H1 (cell line): Measurements from ENCODE around the gene CSNK2B. TPM values are rescaled to one million over a fixed set of nuclear protein-coding genes. Genes with fewer than 3 reads are reported as not detected.

ENCODE experiments used
- CTCF ChIA-PET: fragments of 300-600 bp; sonication (Branson Sonifier 250); formaldehyde crosslinking; loops from one replicate; lab custom pipeline; 2021; ENCODE audit not compliant: partially characterized antibody; lab: Charles Lee
- POLR2A ChIA-PET: fragments of 300-600 bp; sonication (Branson Sonifier 250); formaldehyde crosslinking; loops from one replicate; lab custom pipeline; 2021; ENCODE audit warnings: inconsistent platforms; ENCODE audit not compliant: partially characterized antibody; lab: Charles Lee
- DNase-seq, 2 experiments: peaks; one replicate each; pipeline versions ENCODE4 v3.0.0 to v3.0.0-alpha.2; 2010 to 2022; ENCODE audit warnings: low spot score in 2 of 2, low read depth in 1 of 2, mixed read lengths in 1 of 2
- FAIRE-seq: peaks from 2 replicates; lab custom pipeline; 2011; peaks lifted over from hg19 to GRCh38; lab: Jason Lieb, UNC
- H2AFZ ChIP-seq: 2 replicates; pipeline ENCODE4 v1.8.1; 2012; ENCODE audit warnings: low read length, inconsistent platforms
- H2AK5ac ChIP-seq: 2 replicates; pipeline ENCODE4 v1.6.1; 2013; ENCODE audit warnings: low read depth, low read length
- H2BK120ac ChIP-seq: replicated peaks from 2 replicates; pipeline ENCODE3; 2013; ENCODE audit warnings: low read depth, low read length, inconsistent platforms
- H2BK12ac ChIP-seq: 2 replicates; pipeline ENCODE4 v1.6.1; 2013; ENCODE audit warnings: low read depth, low read length
- H2BK15ac ChIP-seq: 2 replicates; pipeline ENCODE4 v1.6.1; 2013; ENCODE audit warnings: low read length
- H2BK20ac ChIP-seq: 2 replicates; pipeline ENCODE4 v1.6.1; 2013; ENCODE audit warnings: low read length
- H2BK5ac ChIP-seq: 2 replicates; pipeline ENCODE4 v1.6.1; 2013; ENCODE audit warnings: low read depth, low read length
- H3K14ac ChIP-seq: 2 replicates; pipeline ENCODE4 v1.6.1; 2013; ENCODE audit warnings: inconsistent platforms; ENCODE audit not compliant: insufficient read length
- H3K18ac ChIP-seq: 2 replicates; pipeline ENCODE4 v1.6.1; 2013; ENCODE audit warnings: low read length; ENCODE audit errors: extremely low read depth
- H3K23ac ChIP-seq: 2 replicates; pipeline ENCODE4 v1.6.1; 2013; ENCODE audit warnings: inconsistent platforms; ENCODE audit not compliant: insufficient read length
- H3K23me2 ChIP-seq: 2 replicates; pipeline ENCODE4 v1.6.1; 2013; ENCODE audit warnings: low read depth, low read length
- H3K27ac ChIP-seq: 2 replicates; pipeline ENCODE4 v1.6.1; 2011; ENCODE audit warnings: low read depth, low read length, inconsistent platforms
- H3K27me3 ChIP-seq, 4 experiments: replicated peaks in 1 of 4; 1 replicate in 1 of 4; 2 replicates in 3 of 4; pipeline versions ENCODE4 v1.6.1 to v1.8.1; 2011 to 2013; ENCODE audit warnings: low read length in 3 of 4, mild to moderate bottlenecking in 3 of 4, inconsistent platforms in 2 of 4, mixed read lengths in 2 of 4, moderate library complexity in 1 of 4; ENCODE audit not compliant: control insufficient read depth in 3 of 4, insufficient read depth in 3 of 4; ENCODE audit errors: extremely low read depth in 1 of 4
- H3K36me3 ChIP-seq, 4 experiments: 2 replicates each; pipeline versions ENCODE4 v1.6.1 to v1.8.1; 2011 to 2013; ENCODE audit warnings: mild to moderate bottlenecking in 4 of 4, low read length in 3 of 4, moderate library complexity in 2 of 4, control low read depth in 1 of 4, inconsistent platforms in 1 of 4; ENCODE audit not compliant: insufficient read depth in 4 of 4, control insufficient read depth in 2 of 4
- H3K4ac ChIP-seq: replicated peaks from 2 replicates; pipeline ENCODE3; 2013; ENCODE audit warnings: low read length, low read depth, mixed read lengths, inconsistent platforms; ENCODE audit not compliant: insufficient read length
- H3K4me1 ChIP-seq, 4 experiments: replicated peaks in 1 of 4; 1 replicate in 1 of 4; 2 replicates in 3 of 4; pipeline versions ENCODE4 v1.6.1 to v1.8.1; 2011 to 2013; ENCODE audit warnings: low read length in 3 of 4, inconsistent platforms in 2 of 4, mixed read lengths in 1 of 4; ENCODE audit not compliant: insufficient read depth in 4 of 4, control insufficient read depth in 3 of 4
- H3K4me2 ChIP-seq, 2 experiments: 2 replicates each; pipeline versions ENCODE4 v1.6.1 to v1.8.1; 2011 to 2013; ENCODE audit warnings: low read depth in 2 of 2, low read length in 2 of 2, control low read depth in 1 of 2, inconsistent platforms in 1 of 2, mild to moderate bottlenecking in 1 of 2; ENCODE audit not compliant: insufficient read depth in 1 of 2
- H3K4me3 ChIP-seq, 4 experiments: fragments of 200-600, 300-600 bp in 1 of 4; sonication (generic), shearing (Covaris generic), sonication (Bioruptor Twin) in 1 of 4; 2 replicates each; pipeline versions ENCODE4 v1.5.1 to v1.8.1; 2011 to 2016; ENCODE audit warnings: low read length in 4 of 4, low read depth in 3 of 4, control low read depth in 2 of 4, inconsistent platforms in 2 of 4, mild to moderate bottlenecking in 2 of 4, mixed read lengths in 1 of 4, moderate library complexity in 1 of 4; ENCODE audit not compliant: insufficient read depth in 2 of 4; ENCODE audit errors: extremely low read depth in 1 of 4
- H3K56ac ChIP-seq: replicated peaks from 2 replicates; pipeline ENCODE3; 2013; ENCODE audit warnings: low read depth, mild to moderate bottlenecking, mixed read lengths, low read length, inconsistent platforms; ENCODE audit not compliant: insufficient read length
- H3K79me1 ChIP-seq: 2 replicates; pipeline ENCODE4 v1.6.1; 2013; ENCODE audit warnings: low read depth, low read length, control low read depth
- H3K79me2 ChIP-seq, 2 experiments: 2 replicates each; pipeline versions ENCODE4 v1.6.1 to v1.8.1; 2012 to 2013; ENCODE audit warnings: low read length in 2 of 2, mild to moderate bottlenecking in 2 of 2, inconsistent platforms in 1 of 2; ENCODE audit not compliant: insufficient read depth in 2 of 2, control insufficient read depth in 1 of 2
- H3K9ac ChIP-seq, 4 experiments: replicated peaks in 1 of 4; 1 replicate in 1 of 4; 2 replicates in 3 of 4; pipeline versions ENCODE4 v1.6.1 to v1.8.1; 2011 to 2013; ENCODE audit warnings: low read depth in 3 of 4, low read length in 3 of 4, control low read depth in 2 of 4, mild to moderate bottlenecking in 2 of 4, moderate library complexity in 2 of 4, inconsistent platforms in 1 of 4; ENCODE audit errors: extremely low read depth in 1 of 4
- H3K9me3 ChIP-seq, 2 experiments: 2 replicates each; pipeline versions ENCODE4 v1.6.1 to v1.8.1; 2012 to 2013; ENCODE audit warnings: mild to moderate bottlenecking in 2 of 2, moderate library complexity in 2 of 2, control low read depth in 1 of 2, inconsistent platforms in 1 of 2, low read depth in 1 of 2, low read length in 1 of 2, mixed read lengths in 1 of 2; ENCODE audit not compliant: insufficient read depth in 2 of 2
- H4K20me1 ChIP-seq, 2 experiments: replicated peaks in 1 of 2; 2 replicates each; pipeline versions ENCODE3 to v1.8.1; 2011 to 2013; ENCODE audit warnings: inconsistent platforms in 2 of 2, low read length in 2 of 2, mild to moderate bottlenecking in 1 of 2; ENCODE audit not compliant: insufficient read depth in 2 of 2, control insufficient read depth in 1 of 2
- H4K5ac ChIP-seq: 2 replicates; pipeline ENCODE4 v1.6.1; 2013; ENCODE audit warnings: low read length, low read depth, mixed read lengths, inconsistent platforms; ENCODE audit not compliant: insufficient read length
- H4K8ac ChIP-seq: 2 replicates; pipeline ENCODE4 v1.8.0; 2013; ENCODE audit warnings: mild to moderate bottlenecking, moderate library complexity, low read length, inconsistent platforms; ENCODE audit not compliant: insufficient read depth; ENCODE audit errors: extremely low read depth
- H4K91ac ChIP-seq: replicated peaks from 2 replicates; pipeline ENCODE3; 2013; ENCODE audit warnings: low read length, mixed read lengths, inconsistent platforms; ENCODE audit not compliant: insufficient read length
- CHD1 ChIP-seq: IDR thresholded peaks from 2 replicates; pipeline ENCODE4 v1.6.1; 2012; ENCODE audit warnings: low read depth, low read length, improper control_type of control experiment
- EGR1 ChIP-seq: IDR thresholded peaks from 2 replicates; pipeline ENCODE4 v1.6.1; 2011; ENCODE audit warnings: low read depth, low read length, borderline replicate concordance
- HDAC2 ChIP-seq, 2 experiments: fragments of 300-600 bp in 1 of 2; sonication (generic) in 1 of 2; IDR thresholded peaks; 2 replicates each; pipeline ENCODE4 v1.6.1; 2011 to 2012; ENCODE audit warnings: low read depth in 2 of 2, low read length in 2 of 2, mild to moderate bottlenecking in 2 of 2, moderate library complexity in 2 of 2, borderline replicate concordance in 1 of 2, inconsistent platforms in 1 of 2
- NANOG ChIP-seq: IDR thresholded peaks from 2 replicates; pipeline ENCODE4 v1.6.1; 2011; ENCODE audit warnings: low read length, low read depth, mild to moderate bottlenecking, inconsistent platforms; ENCODE audit not compliant: insufficient read depth, poor library complexity, severe bottlenecking
- RAD21 ChIP-seq, 2 experiments: IDR thresholded peaks in 1 of 2; conservative IDR thresholded peaks in 1 of 2; 2 replicates each; pipeline ENCODE4 v1.6.1; 2011; ENCODE audit warnings: low read depth in 2 of 2, low read length in 2 of 2, improper control_type of control experiment in 1 of 2, inconsistent platforms in 1 of 2, mild to moderate bottlenecking in 1 of 2, moderate library complexity in 1 of 2
- SRF ChIP-seq: IDR thresholded peaks from 2 replicates; pipeline ENCODE4 v1.6.1; 2011; ENCODE audit warnings: mild to moderate bottlenecking, low read depth, low read length, moderate library complexity
- SUZ12 ChIP-seq: fragments of 200-600 bp; sonication (generic); IDR thresholded peaks from 2 replicates; pipeline ENCODE4 v1.6.1; 2012; ENCODE audit warnings: mild to moderate bottlenecking, inconsistent platforms, low read length, moderate library complexity, mixed read lengths
- TCF12 ChIP-seq: IDR thresholded peaks from 2 replicates; pipeline ENCODE4 v1.6.1; 2011; ENCODE audit warnings: low read depth, mild to moderate bottlenecking, low read length
- TEAD4 ChIP-seq: IDR thresholded peaks from 2 replicates; pipeline ENCODE4 v1.6.1; 2012; ENCODE audit warnings: low read depth, low read length, inconsistent platforms, mixed read lengths
- WGBS, 2 experiments: shearing (Covaris generic) in 1 of 2; methylation state at CpG; one replicate each; pipeline versions ENCODE4 v1.1.6 to v1.1.7; 2013 to 2015; ENCODE audit warnings: low lambda C conversion rate in 2 of 2, mixed read lengths in 2 of 2, inconsistent platforms in 1 of 2, low coverage in 1 of 2, missing lambda C conversion rate in 1 of 2; ENCODE audit not compliant: insufficient replicate concordance in 2 of 2, insufficient coverage in 1 of 2, insufficient read length in 1 of 2; ENCODE audit errors: extremely low coverage in 1 of 2, missing lambda C conversion rate in 1 of 2; 5-methylcytosine and 5-hydroxymethylcytosine counted together
- polyA plus RNA-seq, 7 experiments: library from polyadenylated mRNA; depleted of rRNA in 3 of 7; stranded (reverse) in 5 of 7; unstranded in 2 of 7; fragments of >200 nt in 5 of 7; fragments of 200-250 nt in 2 of 7; gene quantifications; 1 replicate in 5 of 7; 2 replicates in 1 of 7; 4 replicates in 1 of 7; pipeline versions ENCODE4 v1.2.1 to v1.2.3, GENCODE V29; 2011 to 2013; ENCODE audit warnings: missing spikeins in 2 of 7, mixed read lengths in 2 of 7
- total RNA-seq: library from RNA; stranded (reverse); fragmentation: NEBNext Ultra II Directional; extraction: Animal tissue kit (Norgen Biotek cat#: 25700); gene quantifications from 2 replicates; pipeline ENCODE4 v1.2.1, GENCODE V29; 2021
- TF ChIP-seq, protein P1 (sequence below): IDR thresholded peaks from 2 replicates; pipeline ENCODE4 v1.6.1; 2012; ENCODE audit warnings: low read length, inconsistent platforms

CSNK2B gene
- total and polyA plus RNA-seq, 2 of the 8 experiments (the other 6 are each of a cell fraction or from before 2014, with no cell fraction given): 169 to 208 TPM

DNA sequence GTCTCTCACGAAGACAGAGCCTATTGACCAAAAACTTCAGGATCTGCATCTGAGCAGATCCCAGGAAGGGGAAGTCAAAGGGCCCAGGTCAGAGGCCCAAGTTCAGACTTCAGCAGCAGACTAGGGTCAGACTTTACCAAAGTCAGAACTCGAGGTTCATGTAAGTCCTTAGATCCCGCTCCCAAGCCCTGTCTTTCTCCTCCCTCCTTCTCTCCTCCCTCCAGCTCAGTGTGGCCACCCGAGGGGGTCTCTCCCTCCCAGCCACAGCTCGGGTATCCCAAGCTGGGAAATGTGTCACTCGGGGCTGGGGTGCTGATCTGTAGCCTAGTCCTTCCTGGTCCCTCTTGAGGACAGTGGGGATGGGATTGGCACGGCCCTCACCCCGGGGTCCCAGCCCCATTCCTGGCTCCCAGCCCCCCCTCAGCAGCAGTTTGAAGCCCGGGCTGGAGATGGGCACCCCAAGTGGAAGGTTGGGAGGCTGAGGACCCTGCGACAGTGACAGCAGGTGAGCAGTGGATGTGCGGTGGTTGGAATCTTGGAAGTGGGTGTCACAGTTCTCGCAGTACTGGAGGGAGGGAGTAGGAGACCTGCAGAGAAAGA lies 3.7 kb upstream of the CSNK2B start:
- no peak overlapping the region for H3K18ac ChIP-seq
- H4K91ac ChIP-seq: no peak overlapping the region
- no peak overlapping the region for H3K23ac ChIP-seq
- no peaks in the 10 kb centered on the region for H3K27me3 ChIP-seq
- ChIA-PET CTCF (interaction anchor here (0.7 to 3.7 kb wide), 9 partner anchors 9 to 116 kb away, joined by 3 to 38 read pairs (median 4); partner anchors contain the start of genes APOM, ATP6V1G2 and BAG6), POLR2A (interaction anchor here (0.6 to 25.5 kb wide), 13 partner anchors 8 to 196 kb away, joined by 3 to 883 read pairs (median 6); partner anchors contain the start of genes AIF1, APOM, ATP6V1G2 and BAG6)
- peaks cover 14% of the 10 kb centered on the region for H3K79me1 ChIP-seq
- H3K56ac ChIP-seq: no peak overlapping the region
- no peak overlapping the region for H3K27ac ChIP-seq
- H2BK20ac ChIP-seq: no peak overlapping the region
- peaks cover 12% of the 10 kb centered on the region for H3K23me2 ChIP-seq
- H4K20me1 ChIP-seq: peaks cover 3 to 5% of the 10 kb centered on the region in 2 experiments
- H3K4me1 ChIP-seq: peaks cover 0 to 19% (median 5%) of the 10 kb centered on the region in 4 experiments; a peak in 5 of 7 replicates
- DNase-seq (no peak), FAIRE-seq (no peak)
- H3K14ac ChIP-seq: no peak overlapping the region
- no peak overlapping the region for H3K4me3 ChIP-seq
- H2BK15ac ChIP-seq: no peak overlapping the region
- no peak overlapping the region for H3K9ac ChIP-seq
- no peak overlapping the region for H2BK120ac ChIP-seq
- H3K36me3 ChIP-seq: peaks cover 6 to 20% (median 10%) of the 10 kb centered on the region in 4 experiments; a peak in 6 of 8 replicates
- no peak overlapping the region for H4K5ac ChIP-seq
- H4K8ac ChIP-seq: no peak overlapping the region
- peaks cover 0 to 51% of the 10 kb centered on the region in 2 experiments; a peak in 3 of 4 replicates for H3K79me2 ChIP-seq
- H3K4ac ChIP-seq: no peak overlapping the region
- no peak overlapping the region for H2BK12ac ChIP-seq
- WGBS, 2 experiments: 95% methylated on average over 11 of the region's 12 CpGs; no CpG with 5 or more reads in 1 of the 2 experiments
- no peak overlapping the region for H2AK5ac ChIP-seq
- no peak overlapping the region for H2BK5ac ChIP-seq
- H3K9me3 ChIP-seq: no peaks in the 10 kb centered on the region
- H3K4me2 ChIP-seq: no peak overlapping the region
- no peak overlapping the region for H2AFZ ChIP-seq
- TF ChIP-seq, protein P1, sequence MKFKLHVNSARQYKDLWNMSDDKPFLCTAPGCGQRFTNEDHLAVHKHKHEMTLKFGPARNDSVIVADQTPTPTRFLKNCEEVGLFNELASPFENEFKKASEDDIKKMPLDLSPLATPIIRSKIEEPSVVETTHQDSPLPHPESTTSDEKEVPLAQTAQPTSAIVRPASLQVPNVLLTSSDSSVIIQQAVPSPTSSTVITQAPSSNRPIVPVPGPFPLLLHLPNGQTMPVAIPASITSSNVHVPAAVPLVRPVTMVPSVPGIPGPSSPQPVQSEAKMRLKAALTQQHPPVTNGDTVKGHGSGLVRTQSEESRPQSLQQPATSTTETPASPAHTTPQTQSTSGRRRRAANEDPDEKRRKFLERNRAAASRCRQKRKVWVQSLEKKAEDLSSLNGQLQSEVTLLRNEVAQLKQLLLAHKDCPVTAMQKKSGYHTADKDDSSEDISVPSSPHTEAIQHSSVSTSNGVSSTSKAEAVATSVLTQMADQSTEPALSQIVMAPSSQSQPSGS: no peak
- TF ChIP-seq SRF (no peak), TCF12 (no peak), HDAC2 (IDR thresholded peaks at IDR 0.05; ENCODE audit: borderline replicate concordance in 1 of 2, low read depth in 2 of 2, low read length in 2 of 2) (no peak), RAD21 (IDR thresholded peaks at IDR 0.05 in 1 of 2, conservative IDR thresholded peaks at IDR 0.05 in 1 of 2; ENCODE audit: low read depth in 2 of 2, low read length in 2 of 2) (no peak), CHD1 (no peak), EGR1 (no peak), TEAD4 (no peak), NANOG (no peak), SUZ12 (no peak)
